Right cardiac atrium (tissue), 5 donors: ENCODE results near the gene ANKRD40. TPM values are rescaled to one million over a fixed set of nuclear protein-coding genes. Genes with fewer than 3 reads are reported as not detected.

Experiments
- ATAC-seq, 2 donors: fragments of 200-7000 bp; cut with Tn5 transposase; one replicate each; pipeline versions ENCODE4 v1.8.0 to v1.9.1; 2020; ENCODE audit warnings: moderate library complexity in 2 of 2, mild to moderate bottlenecking in 1 of 2
- DNase-seq, 3 donors: peaks; one replicate each; pipeline ENCODE4 v3.0.0-alpha.2; 2020
- H3K27ac ChIP-seq: one replicate; pipeline ENCODE4 v1.5.1; 2013; ENCODE audit warnings: mild to moderate bottlenecking, low read length, control low read depth, moderate library complexity
- H3K27me3 ChIP-seq: one replicate; pipeline ENCODE4 v1.6.1; 2013; ENCODE audit not compliant: control insufficient read depth, insufficient read depth
- H3K4me1 ChIP-seq: one replicate; pipeline ENCODE4 v1.6.1; 2013; ENCODE audit warnings: low read length; ENCODE audit not compliant: control insufficient read depth, insufficient read depth
- H3K4me3 ChIP-seq: one replicate; pipeline ENCODE4 v1.5.1; 2013; ENCODE audit warnings: low read length, control low read depth
- H3K9me3 ChIP-seq: one replicate; pipeline ENCODE4 v1.6.1; 2013; ENCODE audit warnings: low read length; ENCODE audit not compliant: control insufficient read depth
- WGBS: extraction: QIAGEN DNeasy Blood & Tissue Kit; methylation state at CpG from one replicate; pipeline ENCODE4 v1.1.7; 2013; 5-methylcytosine and 5-hydroxymethylcytosine counted together
- intact Hi-C, 4 donors: fragments of 100-400 bp; cut with DNase I; formaldehyde crosslinking; loops; one replicate each; pipeline versions ENCODE4 v1.11.0 to v1.14.0; 2022 to 2023
- polyA plus RNA-seq: library from polyadenylated mRNA; stranded (reverse); fragments of 200-250 nt; gene quantifications from one replicate; pipeline ENCODE4 v1.2.3, GENCODE V29; 2013
- total RNA-seq, 4 donors: library from RNA; stranded (reverse); fragmentation: NEBNext Ultra II Directional; extraction: Animal tissue kit (Norgen Biotek cat#: 25700); gene quantifications; one replicate each; pipeline ENCODE4 v1.2.1, GENCODE V29; 2021
- donor health status: healthy with polysubstance abuse.
- donor health status: DM: no; HTN: yes; CAD: no.
- donor health status: DM: no; HTN: no; CAD: no.
- donor health status: DM: no; HTN: yes; CAD: no; lungs with severe emphysema.
- donor health status: DM: yes; HTN: yes; CAD: no.

The ANKRD40 gene
- total and polyA plus RNA-seq, 5 donors, result 20.5 to 43.7 (median 39.9) TPM

DNA sequence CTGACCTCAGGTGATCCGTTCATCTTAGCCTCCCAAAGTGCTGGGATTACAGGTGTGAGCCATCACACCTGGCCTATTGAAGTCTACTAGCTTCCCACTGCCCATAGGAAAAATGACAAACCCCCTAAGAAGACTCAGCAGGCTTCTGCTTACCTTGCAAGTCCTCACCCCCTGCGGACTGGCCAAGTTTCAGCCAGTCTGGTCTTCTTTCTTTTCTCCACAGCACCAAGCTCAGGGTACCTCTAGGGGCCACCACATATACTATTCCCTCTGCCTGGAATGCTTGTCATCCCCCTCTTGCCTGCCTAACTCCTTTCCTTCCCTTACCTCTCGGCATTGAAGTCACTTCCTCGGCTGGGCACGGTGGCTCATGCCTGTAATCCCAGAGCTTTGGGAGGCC is 41.9 kb downstream of the ANKRD40 start:
- peaks cover 14% of the 10 kb centered on the region for H3K4me1 ChIP-seq
- DNase-seq (no peak), ATAC-seq (no peak)
- H3K4me3 ChIP-seq, result no peak overlapping the region
- H3K9me3 ChIP-seq, result no peaks in the 10 kb centered on the region
- intact Hi-C loops, result no loop called here
- 79% methylated on average over 5 of the region's 5 CpGs for WGBS
- no peaks in the 10 kb centered on the region for H3K27me3 ChIP-seq
- H3K27ac ChIP-seq, result no peak overlapping the region

DNA sequence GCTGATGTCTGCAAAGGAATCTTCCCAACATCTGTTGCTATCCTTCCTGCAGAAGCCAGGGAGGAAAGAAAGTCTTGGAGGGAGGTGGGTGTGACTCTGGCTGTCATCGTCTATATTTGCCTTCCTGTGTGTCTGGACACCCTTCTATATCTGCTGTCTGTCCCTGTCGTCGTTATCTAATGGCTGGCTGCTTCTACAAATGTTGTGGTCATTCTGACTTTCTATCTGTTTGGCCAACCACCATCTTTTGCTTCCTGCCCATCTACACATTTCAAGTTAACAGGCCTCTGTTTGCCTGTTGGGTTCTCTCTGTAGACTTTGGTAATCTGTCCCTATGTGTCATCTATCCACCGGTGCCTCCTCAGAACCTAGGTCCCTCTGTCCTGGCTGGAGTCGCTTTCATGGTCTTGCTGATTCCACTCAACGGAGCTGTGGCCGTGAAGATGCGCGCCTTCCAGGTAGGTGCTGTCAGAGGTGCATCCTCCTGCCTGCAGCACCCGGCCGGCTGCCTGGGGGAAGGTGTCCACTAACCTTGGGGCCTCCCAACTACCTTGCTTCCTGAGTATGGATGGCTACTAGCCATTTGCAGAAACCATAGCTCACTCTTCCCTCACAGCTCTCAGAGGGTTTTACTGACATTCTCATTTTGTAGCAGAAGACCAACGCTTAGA is 42.8 kb downstream of the ANKRD40 start:
- WGBS, result 77% methylated on average over 12 of the region's 12 CpGs
- no peak overlapping the region for H3K27ac ChIP-seq
- H3K27me3 ChIP-seq, result no peaks in the 10 kb centered on the region
- ATAC-seq, result no peak
- intact Hi-C loops, result no loop called here
- no peaks in the 10 kb centered on the region for H3K9me3 ChIP-seq
- no peak for DNase-seq
- no peak overlapping the region for H3K4me3 ChIP-seq
- peaks cover 23% of the 10 kb centered on the region for H3K4me1 ChIP-seq

DNA sequence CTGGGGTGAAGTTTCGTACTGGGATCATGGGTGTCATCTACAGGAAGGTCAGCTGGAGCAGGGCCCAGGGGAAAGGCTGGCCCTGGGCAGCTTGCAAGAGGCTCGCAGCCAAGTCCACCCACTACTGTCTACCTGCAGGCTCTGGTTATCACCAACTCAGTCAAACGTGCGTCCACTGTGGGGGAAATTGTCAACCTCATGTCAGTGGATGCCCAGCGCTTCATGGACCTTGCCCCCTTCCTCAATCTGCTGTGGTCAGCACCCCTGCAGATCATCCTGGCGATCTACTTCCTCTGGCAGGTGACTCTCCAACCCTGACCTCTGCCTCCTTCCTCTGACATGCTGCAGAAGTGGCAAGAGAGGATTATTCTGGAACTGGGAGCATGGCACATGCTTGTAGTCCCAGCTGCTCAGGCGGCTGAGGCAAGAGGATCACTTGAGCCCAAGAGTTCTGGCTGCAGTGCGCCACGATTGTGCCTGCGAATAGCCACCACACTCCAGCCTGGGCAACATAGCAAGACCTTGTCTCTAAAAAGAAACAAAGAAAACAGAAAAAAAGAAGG is 43.8 kb downstream of the ANKRD40 start:
- no peak overlapping the region for H3K4me3 ChIP-seq
- peaks cover 24% of the 10 kb centered on the region for H3K4me1 ChIP-seq
- intact Hi-C loops, result no loop called here
- H3K27ac ChIP-seq, result no peak overlapping the region
- no peaks in the 10 kb centered on the region for H3K9me3 ChIP-seq
- 84% methylated on average over 10 of the region's 10 CpGs for WGBS
- no peaks in the 10 kb centered on the region for H3K27me3 ChIP-seq
- no peak for ATAC-seq
- DNase-seq, result peak in 1 of 3 donors; percentile 38

DNA sequence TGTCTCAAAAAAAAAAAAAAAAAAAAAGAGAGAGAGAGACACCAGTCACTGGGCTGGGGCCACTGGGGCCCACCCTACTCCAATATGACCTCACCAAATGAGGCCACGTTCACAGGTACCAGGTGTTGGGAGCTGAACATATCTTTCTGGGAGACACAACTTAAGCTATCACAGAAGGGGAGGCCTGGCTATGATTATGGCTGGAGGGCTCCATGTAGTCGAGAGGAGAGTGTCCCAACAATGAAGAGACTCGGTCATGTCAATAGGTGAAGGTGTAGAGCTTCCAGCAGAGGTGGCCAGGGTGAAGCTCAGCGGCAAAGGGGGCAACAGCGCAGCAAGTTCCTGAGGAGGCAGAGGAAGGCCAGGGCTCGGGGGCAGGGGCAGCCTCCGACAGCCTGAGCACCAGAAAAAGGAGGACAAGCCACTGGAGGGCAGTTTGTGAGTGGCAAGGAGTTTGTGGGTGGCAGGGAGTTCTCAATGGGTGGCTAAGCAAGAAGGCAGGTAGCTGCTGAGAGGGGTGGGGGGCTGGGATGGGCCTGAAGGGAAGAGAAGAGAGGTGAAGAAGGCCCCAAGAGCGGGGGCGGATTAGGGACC is 45.0 kb downstream of the ANKRD40 start:
- Histone ChIP-seq H3K27ac (no peak overlapping the region), H3K4me1 (peaks cover 24% of the 10 kb centered on the region), H3K4me3 (no peak overlapping the region), H3K9me3 (no peaks in the 10 kb centered on the region), H3K27me3 (no peaks in the 10 kb centered on the region)
- no peak for DNase-seq
- intact Hi-C loops, result no loop called here
- WGBS, result 97% methylated on average over 9 of the region's 9 CpGs
- no peak for ATAC-seq

DNA sequence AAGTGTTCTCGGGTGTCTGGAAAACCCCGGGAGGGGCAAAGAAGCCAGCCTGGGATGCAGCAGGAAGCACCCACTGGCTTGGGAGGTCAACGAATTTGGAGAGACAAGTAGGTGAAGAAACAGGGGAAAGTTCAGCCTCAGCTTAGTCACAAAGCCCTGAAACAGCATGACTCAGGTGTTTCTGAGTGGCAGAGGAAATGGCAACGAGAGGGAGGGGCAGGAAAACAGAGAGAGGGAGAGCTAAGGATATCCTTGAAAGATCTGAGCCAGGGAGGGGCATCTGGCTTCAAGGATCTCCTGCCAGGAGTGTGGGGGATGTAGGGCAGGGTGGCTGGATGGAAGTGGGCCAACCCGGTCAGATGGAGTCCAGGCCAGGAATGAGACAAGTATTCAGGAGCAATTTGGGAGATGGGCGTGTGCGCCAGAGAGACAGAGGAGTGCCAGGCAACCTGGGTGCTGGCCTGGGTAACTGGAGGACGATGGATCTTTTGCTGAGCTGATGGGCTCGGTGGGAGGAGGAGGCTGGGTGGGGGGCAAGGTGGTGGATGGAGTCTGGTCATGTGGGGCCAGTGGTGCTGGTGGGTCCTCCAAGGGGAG is 45.8 kb downstream of the ANKRD40 start:
- 50% methylated on average over 9 of the region's 9 CpGs for WGBS
- no peaks in the 10 kb centered on the region for H3K27me3 ChIP-seq
- DNase-seq (peak in 2 of 3 donors; percentile 50 to 64), ATAC-seq (peak; percentile 52 to 62)
- H3K27ac ChIP-seq, result peak overlapping the region; percentile 3
- peaks cover 24% of the 10 kb centered on the region for H3K4me1 ChIP-seq
- no peaks in the 10 kb centered on the region for H3K9me3 ChIP-seq
- intact Hi-C loops, result no loop called here
- H3K4me3 ChIP-seq, result no peak overlapping the region

DNA sequence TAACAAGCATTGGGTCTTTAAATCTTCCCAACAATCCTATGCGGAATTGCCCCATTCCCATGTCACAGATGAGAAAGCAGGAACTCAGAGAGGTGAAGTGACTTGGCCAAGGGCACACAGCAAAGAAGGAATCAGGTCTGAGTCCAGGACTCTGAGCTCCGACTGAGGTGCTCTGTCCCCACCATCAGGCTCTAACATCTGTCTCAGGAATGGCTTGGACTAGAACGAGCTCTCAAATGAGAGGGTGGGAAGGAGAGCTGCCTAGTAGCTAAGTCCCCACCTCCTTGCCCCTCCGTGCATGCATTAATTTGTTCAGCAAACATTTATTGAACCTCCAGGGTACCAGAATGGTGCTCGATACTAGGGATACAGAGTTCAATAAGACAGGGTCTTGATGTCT is 46.4 kb downstream of the ANKRD40 start:
- no peak for ATAC-seq

DNA sequence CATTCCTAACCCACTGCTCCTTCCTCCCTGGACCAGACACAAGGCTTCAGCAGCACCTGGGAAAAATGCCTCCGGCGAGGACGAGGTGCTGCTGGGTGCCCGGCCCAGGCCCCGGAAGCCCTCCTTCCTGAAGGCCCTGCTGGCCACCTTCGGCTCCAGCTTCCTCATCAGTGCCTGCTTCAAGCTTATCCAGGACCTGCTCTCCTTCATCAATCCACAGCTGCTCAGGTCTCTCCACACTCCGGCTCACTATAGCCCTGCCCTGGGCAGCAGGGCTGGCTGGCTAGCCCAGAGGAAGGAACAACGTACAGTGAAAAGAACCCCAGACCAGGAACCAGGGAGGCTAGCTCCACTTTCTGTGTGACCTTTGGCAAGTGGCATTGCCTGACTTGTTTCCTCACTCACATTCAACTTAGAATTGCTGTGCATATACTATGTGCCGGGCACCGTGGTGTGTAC is 46.8 kb downstream of the ANKRD40 start:
- ATAC-seq (peak; percentile 4 to 5), DNase-seq (no peak)
- 79% methylated on average over 10 of the region's 10 CpGs for WGBS
- peak overlapping the region; percentile 60 for H3K27ac ChIP-seq
- no peak overlapping the region for H3K4me3 ChIP-seq
- peaks cover 24% of the 10 kb centered on the region for H3K4me1 ChIP-seq
- no peaks in the 10 kb centered on the region for H3K9me3 ChIP-seq
- intact Hi-C loops, result no loop called here
- H3K27me3 ChIP-seq, result no peaks in the 10 kb centered on the region

More for the DNA sequence above, 46.4 kb downstream of the ANKRD40 start:
- Histone ChIP-seq H3K27ac (peak overlapping the region; percentile 3), H3K4me1 (peaks cover 24% of the 10 kb centered on the region), H3K4me3 (no peak overlapping the region), H3K9me3 (no peaks in the 10 kb centered on the region), H3K27me3 (no peaks in the 10 kb centered on the region)
- intact Hi-C loops, result no loop called here
- 87% methylated on average over 5 of the region's 5 CpGs for WGBS
- DNase-seq, result no peak

DNA sequence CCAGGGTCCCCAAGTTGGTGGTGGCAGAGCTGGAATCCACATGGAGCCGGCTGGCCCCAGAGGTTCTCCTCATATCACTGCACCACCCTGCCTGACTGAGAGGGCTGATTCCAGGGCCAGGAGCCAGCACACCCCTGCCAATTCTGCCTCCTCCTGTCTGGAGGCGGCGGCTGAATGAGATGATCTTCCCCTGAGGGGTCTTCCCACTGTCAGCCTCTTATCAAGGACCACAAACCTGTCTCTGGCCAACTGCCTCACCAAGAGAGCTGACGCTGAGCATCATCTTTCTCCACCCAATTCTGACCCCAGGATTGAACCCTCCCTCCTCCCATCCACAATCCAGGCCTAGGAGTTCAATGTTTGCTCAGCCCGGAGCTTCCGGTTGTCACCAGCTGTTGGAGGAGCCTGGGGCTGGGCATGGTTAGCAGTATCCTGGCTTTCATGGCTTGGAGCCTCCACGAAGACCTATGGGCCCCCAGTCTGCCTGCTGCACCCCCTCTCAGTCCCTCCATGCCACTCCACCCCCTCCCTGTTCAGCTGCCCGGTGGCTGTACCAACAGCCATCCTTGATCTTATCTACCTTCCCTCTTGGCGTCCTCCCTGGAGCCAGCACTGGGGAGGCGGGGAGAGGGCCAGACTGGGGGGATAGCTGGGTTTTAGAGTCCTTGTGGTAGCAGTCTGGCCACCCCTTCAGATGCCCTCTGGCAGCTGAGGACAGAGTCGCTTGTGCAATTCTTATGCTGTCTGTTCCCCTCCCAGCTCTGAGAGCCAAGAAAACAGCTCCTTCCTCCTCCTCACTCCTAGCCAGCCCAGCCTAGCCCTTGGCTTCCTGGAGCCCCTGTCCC is 47.5 kb downstream of the ANKRD40 start:
- Histone ChIP-seq H3K27ac (peak overlapping the region; percentile 60), H3K27me3 (no peaks in the 10 kb centered on the region), H3K9me3 (no peaks in the 10 kb centered on the region), H3K4me1 (peaks cover 24% of the 10 kb centered on the region), H3K4me3 (no peak overlapping the region)
- intact Hi-C loops, result no loop called here
- DNase-seq (peak; percentile 66 to 82 (median 81)), ATAC-seq (peak; percentile 64 to 66)
- WGBS, result 27% methylated on average over 11 of the region's 11 CpGs

DNA sequence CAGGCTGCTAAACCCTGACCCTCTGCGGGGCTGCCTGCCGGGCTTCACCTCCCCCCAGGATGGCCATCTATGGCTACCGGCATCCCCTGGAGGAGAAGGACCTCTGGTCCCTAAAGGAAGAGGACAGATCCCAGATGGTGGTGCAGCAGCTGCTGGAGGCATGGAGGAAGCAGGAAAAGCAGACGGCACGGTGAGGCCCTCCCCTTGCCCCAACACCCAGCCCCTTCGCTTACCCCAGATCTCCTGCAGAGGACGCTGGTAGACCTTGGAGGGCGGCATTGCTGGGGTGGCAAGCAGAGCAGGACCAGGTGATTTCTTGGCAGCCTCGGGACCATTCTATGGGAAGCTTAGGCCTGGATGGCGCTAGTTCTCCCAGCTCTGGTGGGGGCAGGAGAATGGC is 48.5 kb downstream of the ANKRD40 start:
- no peak overlapping the region for H3K27ac ChIP-seq
- DNase-seq, result no peak
- no peaks in the 10 kb centered on the region for H3K9me3 ChIP-seq
- intact Hi-C loops, result no loop called here
- H3K27me3 ChIP-seq, result no peaks in the 10 kb centered on the region
- ATAC-seq, result no peak
- H3K4me3 ChIP-seq, result no peak overlapping the region
- WGBS, result 76% methylated on average over 10 of the region's 10 CpGs
- H3K4me1 ChIP-seq, result peaks cover 24% of the 10 kb centered on the region

DNA sequence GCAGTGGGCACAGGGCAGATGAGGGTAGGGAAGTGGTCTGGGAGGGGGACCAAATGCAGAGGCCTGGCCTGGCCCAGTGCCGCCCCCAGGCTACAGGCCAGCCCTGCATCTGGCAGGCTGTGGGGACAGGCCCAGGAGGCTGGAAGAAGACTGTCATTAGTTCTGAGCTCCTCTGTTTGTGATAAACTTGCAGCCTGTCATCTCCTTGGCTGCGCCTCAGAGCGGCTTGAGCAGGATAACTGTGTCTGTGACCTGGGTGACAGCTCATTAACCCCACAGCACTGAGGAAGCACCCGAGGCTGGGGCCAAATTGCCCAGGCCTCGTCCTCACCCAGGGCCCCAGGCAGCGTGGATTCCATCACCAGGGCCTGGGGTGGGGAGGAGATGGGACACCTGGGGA is 49.1 kb downstream of the ANKRD40 start:
- Histone ChIP-seq H3K27ac (no peak overlapping the region), H3K9me3 (no peaks in the 10 kb centered on the region), H3K27me3 (no peaks in the 10 kb centered on the region), H3K4me3 (no peak overlapping the region), H3K4me1 (peaks cover 24% of the 10 kb centered on the region)
- ATAC-seq (no peak), DNase-seq (no peak)
- 48% methylated on average over 6 of the region's 6 CpGs for WGBS
- intact Hi-C loops, result no loop called here
